ENCODE data around the gene BHMT. TPM values are rescaled to one million over a fixed set of nuclear protein-coding genes. Genes with fewer than 3 reads are reported as not detected.
"Not testable (repeated sequence)": the region's sequence is repeated elsewhere in the genome, so short reads cannot be mapped to it uniquely, and the experiment has no call there.

The BHMT gene
- total and polyA plus RNA-seq, 4 donors, result 27.7 to 197 (median 116) TPM

- whole genome bisulfite sequencing, result 96% methylated on average over 7 of the region's 7 CpGs
Measured at GRCh38 chr5:79161647-79162046, 50.0 kb downstream of the BHMT start.

GRCh38 chr5:79168031-79168430 lies 56.4 kb downstream of the BHMT start:
- Histone ChIP-seq H3K4me3 (ENCODE audit: low read depth in 1 of 3, low read length in 3 of 3) (no peak overlapping the region), H3K4me1 (ENCODE audit: control insufficient read depth in 4 of 4, insufficient read depth in 4 of 4, low read length in 3 of 4) (no peaks in the 10 kb centered on the region), H3K9ac (ENCODE audit: low read depth in 1 of 2, low read length in 2 of 2) (no peak overlapping the region), H3K36me3 (ENCODE audit: control insufficient read depth in 4 of 4, insufficient read depth in 3 of 4, low read depth in 1 of 4, low read length in 3 of 4) (no peaks in the 10 kb centered on the region), H3K27ac (ENCODE audit: low read depth in 1 of 2, low read length in 2 of 2) (no peak overlapping the region), H3K9me3 (ENCODE audit: control insufficient read depth in 4 of 4, low read length in 3 of 4) (no peaks in the 10 kb centered on the region), H3K27me3 (ENCODE audit: control insufficient read depth in 4 of 4, insufficient read depth in 4 of 4, low read length in 3 of 4) (no peaks in the 10 kb centered on the region)
- DNase-seq (ENCODE audit: low spot score), result no peak
- TF ChIP-seq, protein P1, sequence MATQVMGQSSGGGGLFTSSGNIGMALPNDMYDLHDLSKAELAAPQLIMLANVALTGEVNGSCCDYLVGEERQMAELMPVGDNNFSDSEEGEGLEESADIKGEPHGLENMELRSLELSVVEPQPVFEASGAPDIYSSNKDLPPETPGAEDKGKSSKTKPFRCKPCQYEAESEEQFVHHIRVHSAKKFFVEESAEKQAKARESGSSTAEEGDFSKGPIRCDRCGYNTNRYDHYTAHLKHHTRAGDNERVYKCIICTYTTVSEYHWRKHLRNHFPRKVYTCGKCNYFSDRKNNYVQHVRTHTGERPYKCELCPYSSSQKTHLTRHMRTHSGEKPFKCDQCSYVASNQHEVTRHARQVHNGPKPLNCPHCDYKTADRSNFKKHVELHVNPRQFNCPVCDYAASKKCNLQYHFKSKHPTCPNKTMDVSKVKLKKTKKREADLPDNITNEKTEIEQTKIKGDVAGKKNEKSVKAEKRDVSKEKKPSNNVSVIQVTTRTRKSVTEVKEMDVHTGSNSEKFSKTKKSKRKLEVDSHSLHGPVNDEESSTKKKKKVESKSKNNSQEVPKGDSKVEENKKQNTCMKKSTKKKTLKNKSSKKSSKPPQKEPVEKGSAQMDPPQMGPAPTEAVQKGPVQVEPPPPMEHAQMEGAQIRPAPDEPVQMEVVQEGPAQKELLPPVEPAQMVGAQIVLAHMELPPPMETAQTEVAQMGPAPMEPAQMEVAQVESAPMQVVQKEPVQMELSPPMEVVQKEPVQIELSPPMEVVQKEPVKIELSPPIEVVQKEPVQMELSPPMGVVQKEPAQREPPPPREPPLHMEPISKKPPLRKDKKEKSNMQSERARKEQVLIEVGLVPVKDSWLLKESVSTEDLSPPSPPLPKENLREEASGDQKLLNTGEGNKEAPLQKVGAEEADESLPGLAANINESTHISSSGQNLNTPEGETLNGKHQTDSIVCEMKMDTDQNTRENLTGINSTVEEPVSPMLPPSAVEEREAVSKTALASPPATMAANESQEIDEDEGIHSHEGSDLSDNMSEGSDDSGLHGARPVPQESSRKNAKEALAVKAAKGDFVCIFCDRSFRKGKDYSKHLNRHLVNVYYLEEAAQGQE (IDR thresholded peaks at IDR 0.05), result no peak
- no peak for TF ChIP-seq TAF1 (conservative IDR thresholded peaks at IDR 0.05)
- no peak for TF ChIP-seq RAD21 (IDR thresholded peaks at IDR 0.05)
- TF ChIP-seq FOXA1 (IDR thresholded peaks at IDR 0.05), result no peak
- no peak for TF ChIP-seq GABPA (IDR thresholded peaks at IDR 0.05 in 1 of 2, conservative IDR thresholded peaks at IDR 0.05 in 1 of 2)
- no peak for TF ChIP-seq ZBTB33 (IDR thresholded peaks at IDR 0.05)

More at GRCh38 chr5:79161647-79162046, 50.0 kb downstream of the BHMT start:
- not testable (repeated sequence) for H3K9ac ChIP-seq (ENCODE audit: low read depth in 1 of 2, low read length in 2 of 2); H3K27ac ChIP-seq (ENCODE audit: low read depth in 1 of 2, low read length in 2 of 2); H3K27me3 ChIP-seq (ENCODE audit: control insufficient read depth in 4 of 4, insufficient read depth in 4 of 4, low read length in 3 of 4); DNase-seq (ENCODE audit: low spot score); H3K4me3 ChIP-seq (ENCODE audit: low read depth in 1 of 3, low read length in 3 of 3); H3K4me1 ChIP-seq (ENCODE audit: control insufficient read depth in 4 of 4, insufficient read depth in 4 of 4, low read length in 3 of 4); H3K36me3 ChIP-seq (ENCODE audit: control insufficient read depth in 4 of 4, insufficient read depth in 3 of 4, low read depth in 1 of 4, low read length in 3 of 4); H3K9me3 ChIP-seq (ENCODE audit: control insufficient read depth in 4 of 4, low read length in 3 of 4)

DNA sequence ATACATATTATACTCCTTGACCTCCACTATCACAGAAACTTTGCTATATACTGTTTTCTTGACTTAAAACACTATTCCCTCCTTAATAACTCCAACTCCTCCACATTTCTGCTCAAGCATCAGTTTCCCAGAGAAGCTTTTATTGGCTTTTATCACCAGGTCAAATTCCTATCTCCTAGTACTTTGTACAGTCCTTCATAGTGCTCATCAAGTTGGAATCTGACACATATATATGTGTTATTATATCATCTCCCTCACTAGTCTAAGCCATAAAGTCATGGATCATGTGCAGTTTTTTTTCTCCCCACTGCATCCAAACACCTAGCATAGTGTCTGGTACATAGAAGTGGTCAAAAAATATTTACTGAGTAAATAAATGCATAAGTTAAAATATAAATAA lies 59.1 kb downstream of the BHMT start:
- no peaks in the 10 kb centered on the region for H3K9me3 ChIP-seq (ENCODE audit: control insufficient read depth in 4 of 4, low read length in 3 of 4)
- H3K9ac ChIP-seq (ENCODE audit: low read depth in 1 of 2, low read length in 2 of 2), result no peak overlapping the region
- H3K27me3 ChIP-seq (ENCODE audit: control insufficient read depth in 4 of 4, insufficient read depth in 4 of 4, low read length in 3 of 4), result no peaks in the 10 kb centered on the region
- no peaks in the 10 kb centered on the region for H3K36me3 ChIP-seq (ENCODE audit: control insufficient read depth in 4 of 4, insufficient read depth in 3 of 4, low read depth in 1 of 4, low read length in 3 of 4)
- no peak overlapping the region for H3K4me3 ChIP-seq (ENCODE audit: low read depth in 1 of 3, low read length in 3 of 3)
- H3K4me1 ChIP-seq (ENCODE audit: control insufficient read depth in 4 of 4, insufficient read depth in 4 of 4, low read length in 3 of 4), result peaks cover 0 to 3% (median 0%) of the 10 kb centered on the region in 4 donors
- no peak overlapping the region for H3K27ac ChIP-seq (ENCODE audit: low read depth in 1 of 2, low read length in 2 of 2)
- DNase-seq (ENCODE audit: low spot score), result no peak
- TF ChIP-seq HNF4A (conservative IDR thresholded peaks at IDR 0.05) (no peak), ATF3 (IDR thresholded peaks at IDR 0.05) (no peak), HNF4G (IDR thresholded peaks at IDR 0.05) (no peak), TAF1 (conservative IDR thresholded peaks at IDR 0.05) (no peak), YY1 (IDR thresholded peaks at IDR 0.05) (no peak), ZBTB33 (IDR thresholded peaks at IDR 0.05) (no peak), RAD21 (IDR thresholded peaks at IDR 0.05) (no peak), SP1 (IDR thresholded peaks at IDR 0.05) (no peak), JUND (IDR thresholded peaks at IDR 0.05) (no peak)
- TF ChIP-seq, protein P1 (IDR thresholded peaks at IDR 0.05), result no peak
- TF ChIP-seq, protein P2, sequence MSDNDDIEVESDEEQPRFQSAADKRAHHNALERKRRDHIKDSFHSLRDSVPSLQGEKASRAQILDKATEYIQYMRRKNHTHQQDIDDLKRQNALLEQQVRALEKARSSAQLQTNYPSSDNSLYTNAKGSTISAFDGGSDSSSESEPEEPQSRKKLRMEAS (IDR thresholded peaks at IDR 0.05), result no peak
- TF ChIP-seq, protein P3, sequence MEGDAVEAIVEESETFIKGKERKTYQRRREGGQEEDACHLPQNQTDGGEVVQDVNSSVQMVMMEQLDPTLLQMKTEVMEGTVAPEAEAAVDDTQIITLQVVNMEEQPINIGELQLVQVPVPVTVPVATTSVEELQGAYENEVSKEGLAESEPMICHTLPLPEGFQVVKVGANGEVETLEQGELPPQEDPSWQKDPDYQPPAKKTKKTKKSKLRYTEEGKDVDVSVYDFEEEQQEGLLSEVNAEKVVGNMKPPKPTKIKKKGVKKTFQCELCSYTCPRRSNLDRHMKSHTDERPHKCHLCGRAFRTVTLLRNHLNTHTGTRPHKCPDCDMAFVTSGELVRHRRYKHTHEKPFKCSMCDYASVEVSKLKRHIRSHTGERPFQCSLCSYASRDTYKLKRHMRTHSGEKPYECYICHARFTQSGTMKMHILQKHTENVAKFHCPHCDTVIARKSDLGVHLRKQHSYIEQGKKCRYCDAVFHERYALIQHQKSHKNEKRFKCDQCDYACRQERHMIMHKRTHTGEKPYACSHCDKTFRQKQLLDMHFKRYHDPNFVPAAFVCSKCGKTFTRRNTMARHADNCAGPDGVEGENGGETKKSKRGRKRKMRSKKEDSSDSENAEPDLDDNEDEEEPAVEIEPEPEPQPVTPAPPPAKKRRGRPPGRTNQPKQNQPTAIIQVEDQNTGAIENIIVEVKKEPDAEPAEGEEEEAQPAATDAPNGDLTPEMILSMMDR (IDR thresholded peaks at IDR 0.05; ENCODE audit: low read depth, low read length, missing input control), result no peak
